GM18867 (cell line): ENCODE measurements around the gene FRYL.

Source experiments
- ATAC-seq: cut with Tn5 transposase; IDR thresholded peaks from one replicate; pipeline ENCODE4 v1.9.1; 2021; ENCODE audit warnings: mild to moderate bottlenecking, moderate library complexity; ENCODE audit not compliant: unreplicated experiment

Gene FRYL

DNA sequence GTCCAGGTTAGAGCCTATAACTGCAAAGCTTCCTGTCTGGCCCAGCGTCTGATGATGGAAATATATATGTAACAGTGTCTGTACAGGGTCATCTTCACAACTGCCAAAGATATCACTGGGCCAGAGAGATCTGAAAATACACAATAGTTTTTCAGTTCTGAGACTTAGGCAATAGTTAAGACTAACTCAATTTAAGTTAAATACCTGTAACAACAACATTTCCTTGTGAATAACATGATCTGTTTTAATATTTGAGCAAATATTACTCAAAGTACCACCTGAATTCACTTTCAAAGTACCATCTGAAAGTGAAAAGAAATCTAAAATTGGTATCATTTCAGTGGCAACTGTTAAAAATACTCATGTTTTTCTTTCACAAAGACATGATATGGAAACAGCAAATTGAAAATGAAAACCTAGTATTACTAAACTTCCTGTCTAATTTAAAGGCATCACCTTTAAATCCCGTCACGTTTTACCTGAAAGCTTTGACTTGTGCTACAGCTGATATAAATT is 280.5 kb downstream of the FRYL start:
- peak; percentile 83 for ATAC-seq

DNA sequence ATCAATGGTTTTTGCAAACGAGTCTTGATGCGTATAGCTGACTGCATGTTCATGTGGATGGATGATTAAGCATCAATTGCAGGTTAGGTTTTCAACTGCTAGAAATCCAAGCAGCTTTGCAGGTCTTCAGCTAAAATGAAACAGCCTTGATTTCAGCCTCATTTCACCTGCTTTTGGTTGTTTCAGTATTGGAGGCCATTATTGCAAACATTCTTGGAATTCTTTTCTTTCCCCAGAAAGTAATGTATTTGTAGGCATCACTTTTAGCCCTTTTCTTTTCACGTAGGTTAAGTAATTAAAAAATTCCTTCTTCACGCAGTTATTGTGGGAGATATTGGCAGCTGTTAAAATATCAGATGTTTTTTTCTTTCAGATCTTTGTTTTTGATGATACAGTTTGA is 281.2 kb downstream of the FRYL start:
- no peak for ATAC-seq

DNA sequence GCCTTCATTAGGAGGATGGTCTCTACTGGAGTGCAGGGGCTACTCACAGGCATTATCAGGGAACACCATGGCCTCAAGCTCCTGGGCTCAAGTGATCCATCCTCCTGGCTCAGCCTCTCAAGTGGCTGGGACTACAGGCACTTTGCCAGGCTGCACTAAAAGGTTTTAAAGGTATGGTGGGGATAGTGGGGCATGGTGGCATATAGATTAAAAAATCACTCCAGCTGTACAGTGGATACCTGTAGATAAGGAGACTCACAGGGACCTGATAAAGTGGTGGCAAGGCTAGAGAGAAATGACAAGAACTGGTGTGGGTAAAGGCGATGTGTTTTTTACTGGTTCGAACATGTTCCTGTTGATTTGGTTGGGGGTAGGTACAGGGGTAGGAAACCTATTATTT is 284.1 kb downstream of the FRYL start:
- ATAC-seq = no peak

DNA sequence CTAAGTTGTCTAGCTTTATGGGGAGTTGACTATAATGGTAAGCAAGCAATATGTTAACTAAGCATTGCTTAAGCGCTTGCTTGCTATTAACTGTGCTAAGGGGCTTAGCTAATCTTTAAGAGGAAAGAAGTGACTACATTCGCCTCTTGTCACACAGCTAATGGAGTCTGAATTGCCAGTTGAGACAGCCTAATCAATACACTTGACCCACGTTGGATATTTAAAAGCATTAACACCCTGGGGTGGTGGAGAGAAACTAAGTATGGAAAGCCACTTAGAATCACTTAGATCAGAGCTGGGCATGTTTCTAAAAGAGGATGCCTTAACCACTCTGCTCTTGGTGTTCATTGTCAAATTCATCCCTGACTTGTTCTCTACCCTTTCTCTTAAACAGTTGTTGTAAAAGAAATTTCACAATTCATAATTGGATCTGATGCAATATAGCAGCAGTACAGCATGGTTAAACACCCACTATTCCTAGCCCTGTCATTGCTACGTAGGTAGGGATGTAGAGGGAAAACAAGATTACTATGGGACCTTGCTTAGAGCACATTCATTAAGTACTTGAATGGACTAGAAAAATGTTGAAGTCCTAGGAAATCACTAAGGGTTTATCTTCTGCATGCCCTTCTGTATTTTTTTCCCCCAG is 286.5 kb downstream of the FRYL start:
- no peak for ATAC-seq

DNA sequence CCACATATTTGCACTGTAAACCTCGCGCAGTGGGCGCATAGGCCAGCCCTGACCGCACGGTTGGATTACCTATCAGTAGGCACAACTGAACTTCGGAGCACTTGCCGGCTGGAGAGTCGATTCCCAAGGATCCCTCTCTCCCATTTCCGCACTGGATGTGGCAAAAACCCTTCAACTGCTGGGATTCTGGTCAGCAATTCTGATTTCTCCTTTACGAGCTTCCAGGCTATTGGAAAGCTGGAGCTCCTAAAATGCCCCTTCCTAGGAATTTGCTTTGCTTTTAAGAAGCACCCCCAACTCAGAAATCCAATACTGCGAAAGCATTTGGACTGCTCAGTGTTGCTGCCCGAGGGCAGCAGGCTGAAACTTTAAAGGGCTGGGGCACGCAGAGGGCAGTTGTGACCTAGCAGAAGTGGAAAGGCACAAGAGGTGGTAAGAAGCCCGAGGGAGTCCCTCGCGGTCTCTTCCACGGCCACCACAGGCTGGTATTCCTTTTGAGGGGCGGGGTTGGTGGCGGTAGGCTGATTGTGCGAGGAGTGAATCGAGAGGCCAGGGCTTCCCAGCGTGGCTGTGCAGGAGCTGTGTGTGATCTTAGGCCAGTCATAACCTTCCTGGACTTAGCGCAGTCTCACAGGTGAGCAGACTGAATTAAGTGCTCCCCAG is 288.4 kb downstream of the FRYL start:
- ATAC-seq = no peak

DNA sequence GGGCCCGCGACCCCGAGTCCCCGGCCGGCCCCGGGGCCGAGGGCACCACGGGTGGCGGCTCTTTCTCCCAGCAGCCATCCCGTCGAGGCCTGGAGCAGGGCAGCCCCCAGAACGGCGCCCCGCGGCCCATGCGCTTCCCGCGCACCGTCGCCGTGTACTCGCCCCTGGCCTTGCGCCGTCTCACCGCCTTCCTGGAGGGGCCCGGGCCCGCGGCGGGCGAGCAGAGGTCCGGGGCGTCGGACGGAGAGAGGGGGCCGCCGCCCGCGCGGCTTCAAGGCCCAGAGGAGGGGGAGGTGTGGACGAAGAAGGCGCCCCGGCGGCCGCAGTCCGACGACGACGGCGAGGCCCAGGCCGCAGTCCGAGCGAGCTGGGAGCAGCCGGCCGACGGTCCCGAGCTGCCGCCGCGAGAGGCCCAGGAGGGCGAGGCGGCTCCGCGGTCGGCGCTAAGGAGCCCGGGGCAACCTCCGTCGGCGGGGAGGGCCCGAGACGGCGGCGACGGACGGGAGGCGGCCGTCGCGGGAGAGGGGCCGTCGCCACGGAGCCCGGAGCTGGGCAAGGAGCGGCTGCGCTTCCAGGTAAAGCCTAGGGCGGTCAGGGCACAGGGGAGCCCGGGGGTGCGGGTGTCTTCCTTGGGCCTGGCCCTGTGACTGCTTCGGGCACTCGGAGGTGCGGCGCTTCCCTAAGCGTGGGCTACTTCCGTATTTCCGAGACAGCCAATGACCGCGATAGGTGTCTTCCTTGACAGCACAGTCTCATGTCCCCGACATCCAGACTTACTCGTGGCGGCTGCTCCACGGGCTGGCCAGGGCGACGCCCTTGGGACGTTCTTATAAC is 289.2 kb downstream of the FRYL start:
- no peak for ATAC-seq

DNA sequence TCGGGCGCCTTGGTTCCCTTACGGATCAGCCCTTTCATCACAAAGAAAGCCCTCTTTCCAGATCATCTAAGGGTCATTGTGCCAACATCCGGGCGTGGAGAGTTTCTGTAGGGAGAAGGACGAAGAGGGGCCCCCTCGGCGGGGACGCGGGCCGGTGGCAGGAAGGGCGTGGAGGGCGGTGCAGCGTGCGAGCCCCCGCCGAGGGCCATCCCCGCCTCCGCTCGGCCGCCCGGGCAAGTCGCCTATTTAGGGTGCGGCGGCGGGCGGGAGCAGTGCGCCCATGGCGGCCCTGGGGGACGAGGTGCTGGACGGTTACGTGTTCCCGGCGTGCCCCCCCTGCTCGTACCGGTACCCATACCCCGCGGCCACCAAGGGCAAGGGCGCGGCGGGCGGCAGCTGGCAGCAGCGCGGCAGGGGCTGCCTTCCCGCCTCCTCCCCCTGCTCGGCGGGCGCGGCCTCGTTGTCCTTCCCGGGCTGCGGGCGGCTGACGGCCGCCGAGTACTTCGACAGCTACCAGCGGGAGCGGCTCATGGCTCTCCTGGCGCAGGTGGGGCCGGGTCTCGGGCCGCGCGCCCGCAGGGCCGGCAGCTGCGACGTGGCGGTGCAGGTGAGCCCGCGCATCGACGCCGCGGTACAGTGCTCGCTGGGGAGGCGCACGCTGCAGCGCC is 289.9 kb downstream of the FRYL start, which contains the start of gene ZAR1:
TSS of gene ZAR1 (plus strand) at position 241 of the 668 bp plus-strand sequence. CDS start at position 281, 40 bp downstream.
- ATAC-seq = no peak

DNA sequence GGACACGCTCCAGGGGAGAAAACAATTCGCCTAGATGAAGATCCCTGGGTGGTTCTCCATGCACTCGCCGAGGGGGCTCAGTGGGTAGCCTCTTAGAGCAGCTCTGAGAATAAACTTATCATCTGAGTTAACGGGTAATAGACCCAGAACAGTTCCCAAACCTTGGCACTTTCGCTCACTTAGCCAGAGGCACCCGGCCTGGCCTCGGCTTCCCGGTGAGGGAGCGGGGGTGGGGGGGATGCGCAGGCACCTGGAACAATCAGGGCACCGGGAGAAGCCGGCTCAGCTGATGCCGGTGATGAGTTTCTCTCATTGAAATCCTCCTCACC is 290.4 kb downstream of the FRYL start:
- ATAC-seq = no peak

DNA sequence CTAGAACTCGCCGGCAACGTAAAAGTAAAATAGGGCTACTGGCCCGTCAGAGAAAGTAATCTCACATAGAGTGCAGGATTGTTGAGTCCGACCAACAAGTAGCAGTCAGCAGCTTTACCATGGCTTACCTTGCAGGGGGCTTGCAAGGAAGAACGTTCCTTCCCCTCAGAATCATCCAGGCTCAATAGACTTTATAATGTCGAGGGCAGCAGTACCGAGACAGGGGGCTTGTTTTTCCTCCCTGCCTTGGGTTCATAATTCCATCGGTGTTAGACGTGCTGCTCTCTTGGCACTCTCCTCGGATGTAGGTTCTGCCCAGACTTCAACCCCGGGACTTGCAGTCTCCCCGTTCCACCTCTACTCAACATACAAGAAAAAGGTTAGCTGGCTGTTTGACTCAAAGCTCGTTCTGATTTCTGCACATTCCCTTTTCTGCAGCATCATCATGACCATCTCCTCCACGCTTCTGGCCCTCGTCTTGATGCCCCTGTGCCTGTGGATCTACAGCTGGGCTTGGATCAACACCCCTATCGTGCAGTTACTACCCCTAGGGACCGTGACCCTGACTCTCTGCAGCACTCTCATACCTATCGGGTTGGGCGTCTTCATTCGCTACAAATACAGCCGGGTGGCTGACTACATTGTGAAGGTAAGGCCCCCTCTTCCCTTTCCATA is 295.4 kb downstream of the FRYL start:
- ATAC-seq = no peak

DNA sequence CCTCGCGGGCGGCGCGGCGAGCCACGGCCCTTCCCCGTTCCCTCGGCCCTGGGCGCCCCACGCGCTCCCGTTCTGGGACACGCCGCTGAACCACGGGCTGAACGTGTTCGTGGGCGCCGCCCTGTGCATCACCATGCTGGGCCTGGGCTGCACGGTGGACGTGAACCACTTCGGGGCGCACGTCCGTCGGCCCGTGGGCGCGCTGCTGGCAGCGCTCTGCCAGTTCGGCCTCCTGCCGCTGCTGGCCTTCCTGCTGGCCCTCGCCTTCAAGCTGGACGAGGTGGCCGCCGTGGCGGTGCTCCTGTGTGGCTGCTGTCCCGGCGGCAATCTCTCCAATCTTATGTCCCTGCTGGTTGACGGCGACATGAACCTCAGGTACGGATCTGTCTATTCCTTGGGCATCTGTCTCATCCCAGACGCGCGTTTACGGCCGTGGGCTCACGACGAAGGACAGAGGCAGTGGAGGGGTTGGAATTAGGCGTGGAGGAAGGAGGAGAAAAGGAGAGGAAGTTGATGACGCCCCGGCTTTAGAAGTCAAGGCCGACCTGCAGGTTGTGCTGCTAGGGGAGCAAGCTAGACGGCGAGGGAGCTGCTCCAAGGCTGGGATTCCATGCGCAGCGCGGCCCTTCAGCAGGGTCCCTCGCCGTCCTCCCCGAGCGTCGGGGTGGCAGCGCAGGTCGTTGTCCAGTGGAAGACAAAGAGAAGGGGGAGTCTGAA is 296.1 kb downstream of the FRYL start:
- ATAC-seq = no peak

DNA sequence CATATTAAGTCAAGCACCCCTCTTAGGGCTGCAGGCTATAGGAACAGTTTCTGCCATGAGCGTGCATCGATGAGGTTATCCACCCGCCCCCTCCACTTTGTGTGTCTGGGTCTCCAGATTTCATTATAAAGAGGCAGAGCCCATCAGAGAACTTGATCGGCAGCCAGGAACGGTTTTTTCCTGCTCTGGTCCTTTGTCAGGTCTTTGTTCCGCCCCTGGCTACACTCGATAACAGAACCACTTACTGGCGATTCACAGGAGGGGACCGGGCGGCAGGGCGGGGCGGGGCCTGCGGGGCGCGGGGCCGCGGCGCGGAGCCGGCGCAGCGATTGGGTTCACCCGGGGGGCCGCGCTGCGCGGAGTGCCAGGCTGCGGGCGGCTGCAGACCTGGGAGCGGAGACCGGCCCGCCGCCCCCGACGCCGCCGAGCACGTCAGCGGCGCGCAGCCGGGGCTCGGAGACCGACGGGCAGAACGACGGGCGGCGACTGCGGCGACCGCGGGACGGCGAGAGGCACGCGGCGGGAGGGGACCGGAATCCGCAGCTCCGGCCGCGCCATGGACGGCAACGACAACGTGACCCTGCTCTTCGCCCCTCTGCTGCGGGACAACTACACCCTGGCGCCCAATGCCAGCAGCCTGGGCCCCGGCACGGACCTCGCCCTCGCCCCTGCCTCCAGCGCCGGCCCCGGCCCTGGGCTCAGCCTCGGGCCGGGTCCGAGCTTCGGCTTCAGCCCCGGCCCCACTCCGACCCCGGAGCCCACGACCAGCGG is 296.9 kb downstream of the FRYL start, which contains the start of gene SLC10A4:
TSS of gene SLC10A4 (plus strand) at position 338 of the 771 bp plus-strand sequence. CDS start at position 557, 219 bp downstream.
- ATAC-seq = no peak

DNA sequence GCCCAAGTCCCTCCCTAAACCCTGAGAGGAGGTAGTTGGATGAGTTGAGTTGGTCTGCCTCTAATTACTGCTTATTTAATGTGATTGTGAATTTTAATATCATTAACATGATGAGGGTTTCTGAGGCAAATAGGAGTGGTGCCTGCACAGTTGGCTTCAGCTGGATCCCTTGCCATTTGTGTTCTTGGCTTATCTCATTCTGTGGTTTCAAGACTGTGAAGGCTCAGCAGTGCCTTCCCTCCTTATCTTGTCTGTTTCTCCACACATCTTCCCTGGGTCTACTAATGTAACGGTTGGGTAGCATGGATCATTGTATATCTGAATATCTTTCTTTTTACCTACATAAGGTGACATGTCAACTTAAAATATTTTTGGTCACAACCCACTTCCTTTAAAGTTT is 298.5 kb downstream of the FRYL start:
- no peak for ATAC-seq

DNA sequence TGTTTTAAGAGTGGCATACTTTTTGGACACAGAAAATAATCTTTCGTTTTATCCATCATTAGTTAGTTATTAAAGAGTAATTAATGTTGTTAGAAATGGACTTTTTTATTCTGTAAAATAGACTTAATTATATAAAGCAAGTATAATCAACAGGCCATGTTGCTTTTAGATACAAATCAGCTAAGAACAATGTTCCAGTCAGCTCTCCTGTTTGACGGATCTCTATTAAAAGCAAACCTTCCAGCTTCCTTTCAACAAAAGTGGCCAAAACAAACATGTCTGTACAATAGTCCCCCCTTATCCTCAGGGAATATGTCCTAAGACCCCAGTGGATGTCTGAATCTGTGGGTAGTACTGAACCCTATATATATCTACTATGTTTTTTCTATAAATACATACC is 301.8 kb downstream of the FRYL start:
- no peak for ATAC-seq

DNA sequence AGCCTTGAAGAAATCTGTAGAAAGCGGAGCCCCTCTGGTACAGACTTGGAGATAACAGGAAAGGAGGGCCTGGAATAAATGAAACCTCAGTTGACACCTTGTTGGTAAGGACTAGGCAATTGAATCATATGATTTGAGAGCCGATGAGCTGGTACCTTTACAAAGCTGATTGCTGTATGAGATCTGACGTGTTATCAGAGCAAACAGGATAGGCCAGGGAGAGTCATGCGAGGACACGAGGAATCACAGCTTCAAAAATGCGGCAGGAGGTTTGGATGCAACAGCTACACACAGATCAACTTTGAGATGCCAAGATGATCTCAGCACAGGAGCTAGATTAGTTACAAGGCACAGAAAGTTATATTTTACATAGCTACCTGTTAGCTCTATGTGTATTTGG is 304.3 kb downstream of the FRYL start:
- ATAC-seq = no peak

DNA sequence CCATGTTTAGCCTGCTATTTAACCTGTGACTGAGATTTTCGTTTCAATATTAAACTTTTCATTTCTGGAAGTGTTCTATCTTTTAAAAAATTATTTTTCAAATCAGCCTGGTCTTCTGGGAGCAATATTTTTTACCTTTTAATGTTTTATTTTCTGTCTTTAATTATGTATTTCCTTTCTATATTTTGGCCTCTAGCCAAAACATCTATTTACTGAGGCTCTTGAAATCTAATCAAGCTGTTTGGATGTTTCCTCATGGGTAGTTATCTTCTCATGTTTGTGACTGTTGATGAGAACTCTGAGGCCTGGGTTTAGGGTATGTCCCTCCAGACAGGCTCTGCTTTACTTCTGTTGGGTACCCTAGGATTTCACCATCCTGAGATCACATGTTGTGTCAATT is 307.3 kb downstream of the FRYL start:
- no peak for ATAC-seq

DNA sequence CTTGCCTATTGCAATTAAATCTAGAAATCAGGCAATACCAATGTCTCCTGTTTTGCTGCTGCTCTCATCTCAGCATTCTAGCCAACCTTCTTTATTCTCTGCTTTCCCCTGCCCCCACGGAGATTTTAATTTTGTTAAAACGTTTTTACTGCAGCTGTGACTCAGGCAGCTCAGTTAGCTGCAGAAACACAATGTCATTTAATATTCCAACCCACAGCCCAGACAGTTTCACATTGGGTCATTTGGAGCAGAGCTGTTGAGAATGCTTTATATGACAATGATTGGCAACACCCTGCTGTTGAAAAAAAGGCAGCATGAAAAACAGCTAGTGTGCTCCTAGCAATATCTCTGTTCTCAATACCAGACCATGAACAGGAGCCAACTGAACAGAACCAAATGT is 309.5 kb downstream of the FRYL start:
- no peak for ATAC-seq

DNA sequence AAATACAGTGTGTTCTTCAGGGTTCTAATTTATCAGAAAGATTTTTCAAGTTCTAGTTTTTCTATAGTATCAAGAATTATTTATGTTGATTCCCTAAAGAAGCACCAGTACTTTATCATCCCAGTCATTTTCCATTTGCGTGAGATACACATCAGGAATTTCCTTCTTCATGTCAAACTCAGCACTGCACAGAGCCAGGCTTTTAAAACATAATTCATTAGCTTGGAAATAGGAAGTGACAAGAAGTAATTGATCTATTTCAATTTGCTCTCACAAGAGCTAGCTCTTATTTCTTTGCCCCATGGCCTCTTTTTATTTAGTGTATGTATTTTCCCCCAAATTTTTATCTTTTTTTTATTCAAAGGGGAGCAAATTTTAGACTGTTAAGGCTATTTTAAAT is 309.9 kb downstream of the FRYL start:
- ATAC-seq = no peak

DNA sequence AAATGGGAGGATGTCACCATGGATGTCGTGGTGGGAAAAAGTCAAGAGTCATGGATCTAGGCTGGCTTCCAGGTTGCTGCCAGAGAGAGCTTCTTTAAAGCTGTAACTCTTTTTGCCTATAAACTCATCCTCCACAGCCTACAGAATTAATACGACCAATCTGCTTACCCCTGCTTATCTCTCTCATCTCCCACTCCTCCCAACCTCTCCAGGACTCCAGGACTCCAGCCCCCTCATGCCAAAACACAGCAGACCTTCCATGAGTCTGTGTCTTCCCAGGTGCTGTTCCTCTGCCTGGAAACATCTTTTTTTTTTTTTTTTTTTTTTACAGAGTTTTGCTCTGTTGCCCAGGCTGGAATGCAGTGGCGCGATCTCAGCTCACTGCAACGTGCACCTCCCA is 312.2 kb downstream of the FRYL start:
- no peak for ATAC-seq

DNA sequence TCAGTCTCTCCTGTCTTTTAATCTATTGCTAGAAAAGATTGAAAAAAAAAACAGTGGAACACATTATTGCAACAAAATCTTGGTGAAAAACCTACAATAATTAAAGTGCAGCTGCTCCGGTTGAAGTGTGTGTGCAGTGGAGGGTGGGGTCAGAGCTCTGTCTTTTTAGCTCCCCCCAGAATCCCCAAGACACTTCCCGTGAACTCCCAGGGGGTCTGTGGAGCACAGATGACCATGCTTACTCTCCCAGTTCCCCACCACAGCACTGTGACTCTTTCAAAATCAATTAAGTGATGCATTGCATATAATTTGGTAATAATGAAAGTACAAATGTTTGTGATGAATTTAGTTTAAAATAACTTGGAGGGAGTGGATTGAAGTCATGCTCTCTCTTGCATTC is 312.6 kb downstream of the FRYL start:
- no peak for ATAC-seq
